KOPT-K1 (cell line): Measurements from ENCODE around the gene AKR1A1.
"Not testable (repeated sequence)": the region's sequence is repeated elsewhere in the genome, so short reads cannot be mapped to it uniquely, and the experiment has no call there.

Experiments used
- H3K27ac ChIP-seq: fragments of 200-600 bp; sonication (generic); 2 replicates; pipeline ENCODE4 v1.5.1; 2016; ENCODE audit warnings: antibody characterized with exemption, mild to moderate bottlenecking, low read depth, low read length; ENCODE audit not compliant: poor library complexity, severe bottlenecking
- H3K36me3 ChIP-seq: fragments of 200-600 bp; sonication (generic); 2 replicates; pipeline ENCODE4 v1.5.1; 2017; ENCODE audit warnings: antibody characterized with exemption, mild to moderate bottlenecking, low read length, moderate library complexity; ENCODE audit not compliant: insufficient read depth
- H3K9me3 ChIP-seq: fragments of 200-600 bp; sonication (generic); 2 replicates; pipeline ENCODE4 v1.5.1; 2017; ENCODE audit warnings: antibody characterized with exemption, low read length, mild to moderate bottlenecking; ENCODE audit not compliant: insufficient read depth, poor library complexity, severe bottlenecking

The AKR1A1 gene

DNA sequence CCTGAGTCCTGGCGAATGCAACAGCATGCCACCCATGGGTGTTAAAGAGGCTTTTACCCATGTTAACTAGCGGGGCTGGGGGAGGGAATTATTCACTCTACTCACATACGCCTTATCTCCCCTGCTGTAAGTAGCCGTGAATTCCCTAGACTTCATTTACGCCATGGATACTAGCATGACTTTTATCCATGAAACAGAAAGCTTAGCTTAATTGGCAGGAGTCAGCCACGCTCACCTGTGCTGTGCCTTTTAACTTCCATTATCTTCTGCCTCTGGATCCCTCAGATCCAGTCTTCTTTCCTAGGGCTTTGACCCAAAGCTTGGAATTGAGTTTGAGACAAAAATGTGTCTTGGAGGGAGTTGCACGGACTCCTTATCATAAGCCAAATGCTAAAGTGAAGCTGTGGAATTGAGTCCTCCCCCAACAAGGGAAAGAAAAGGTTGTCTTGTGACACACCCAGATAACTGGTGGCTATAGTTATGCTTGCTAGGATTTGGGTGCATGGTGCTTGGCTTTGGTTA, 23.5 kb downstream of the AKR1A1 start:
- peaks cover 23% of the 10 kb centered on the region for H3K36me3 ChIP-seq
- no peak overlapping the region for H3K27ac ChIP-seq
- no peaks in the 10 kb centered on the region for H3K9me3 ChIP-seq

DNA sequence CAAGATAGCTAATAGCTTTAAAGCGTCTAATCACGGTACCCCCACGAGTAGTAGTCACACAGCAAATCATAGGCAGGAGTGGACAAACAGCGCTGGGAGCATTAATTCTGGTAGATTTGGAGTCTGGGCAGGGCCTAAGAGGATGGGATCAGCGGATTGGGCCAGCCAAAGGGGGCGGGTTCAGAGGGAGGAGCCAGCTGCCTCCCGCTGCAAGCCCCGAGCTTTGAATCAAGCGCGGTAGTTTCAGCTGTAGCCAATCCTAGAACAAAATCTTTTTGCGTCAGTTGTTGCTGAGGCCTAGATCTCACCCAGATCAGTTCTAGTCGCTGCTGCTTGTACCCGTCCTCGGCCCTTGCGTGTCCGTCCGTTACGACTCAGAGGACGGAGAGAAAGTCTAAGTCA, 32.6 kb downstream of the AKR1A1 start:
- H3K27ac ChIP-seq: peak overlapping the region; percentile 97
- peaks cover 24% of the 10 kb centered on the region for H3K36me3 ChIP-seq
- H3K9me3 ChIP-seq: no peaks in the 10 kb centered on the region

DNA sequence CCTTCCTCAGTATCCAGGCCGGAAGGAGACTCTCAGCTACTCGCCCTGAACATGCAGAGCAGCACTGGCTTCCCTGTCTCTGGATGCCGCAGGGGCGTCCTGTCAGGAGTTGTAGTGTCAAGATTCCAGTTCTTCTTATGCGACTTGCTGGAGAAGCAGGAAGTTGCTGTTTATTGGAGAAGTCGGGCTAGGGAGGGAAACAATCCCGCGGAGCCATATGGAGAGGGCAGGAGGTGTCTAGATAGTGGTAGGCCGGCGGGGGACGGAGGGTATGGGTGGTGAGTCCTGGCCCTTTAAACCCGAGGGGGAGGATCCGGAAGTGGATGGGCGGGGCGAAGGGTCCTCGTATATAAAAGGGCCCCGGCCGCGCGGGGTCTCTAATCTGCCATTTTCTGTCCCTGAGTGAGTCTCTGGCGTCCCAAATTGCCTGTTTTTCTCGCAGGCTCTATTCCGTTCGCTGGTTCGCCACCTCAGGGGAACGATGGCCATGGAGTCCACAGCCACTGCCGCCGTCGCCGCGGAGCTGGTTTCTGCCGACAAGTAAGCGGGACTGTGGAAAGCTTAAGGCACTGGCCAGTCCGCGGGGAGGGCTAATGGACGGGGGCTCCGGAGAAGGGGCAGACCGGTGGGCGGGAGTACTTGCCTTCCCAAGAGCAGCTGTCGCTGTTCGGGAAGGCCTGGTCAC, 33.2 kb downstream of the AKR1A1 start, which contains the start of gene NASP:
Gene NASP (plus strand): TSS at position 376 of the 685 bp plus-strand sequence. CDS start 106 bp downstream, at position 482.
- H3K9me3 ChIP-seq: no peaks in the 10 kb centered on the region
- H3K27ac ChIP-seq: peak within 1 kb of the TSS; percentile 97
- peaks cover 30% of the 10 kb centered on the region for H3K36me3 ChIP-seq

DNA sequence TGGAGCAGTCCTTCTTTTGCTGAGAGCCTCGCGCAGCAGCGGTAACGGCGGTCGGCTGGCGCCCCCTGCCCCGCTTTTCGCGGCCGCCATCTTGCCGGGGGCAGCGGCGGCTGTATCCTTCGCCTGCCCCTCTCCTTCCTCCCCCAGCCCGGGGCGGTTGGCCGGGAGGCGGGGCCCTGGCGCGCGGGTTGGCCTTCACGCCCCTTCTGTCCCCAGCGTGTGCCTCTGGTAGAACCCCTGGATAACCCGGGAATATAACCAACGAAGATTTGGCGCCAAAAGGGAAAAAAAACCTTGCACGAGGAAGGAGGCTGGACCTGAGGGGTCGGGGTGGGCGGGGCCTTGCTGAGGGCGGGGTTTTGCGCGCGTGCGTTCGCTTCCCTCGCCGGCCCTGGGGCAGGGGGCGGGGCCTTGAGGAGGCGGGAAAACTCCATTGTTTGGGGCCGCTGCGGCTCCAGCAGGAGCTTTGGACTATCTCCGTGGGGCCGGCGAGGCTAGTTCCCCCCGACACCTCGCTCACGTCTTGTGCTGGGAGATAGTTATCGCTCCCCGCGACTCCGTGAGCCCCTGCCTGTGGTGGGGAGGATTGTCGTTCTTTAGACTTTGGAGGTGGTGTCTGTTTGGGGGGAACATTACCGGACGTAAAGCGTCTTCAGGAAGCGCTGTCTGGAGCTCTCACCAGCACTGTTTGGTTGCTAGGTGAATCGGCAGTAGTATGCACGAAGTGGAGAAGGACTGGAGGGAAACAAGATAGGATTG, 33.9 kb downstream of the AKR1A1 start:
- H3K9me3 ChIP-seq: no peaks in the 10 kb centered on the region
- peak overlapping the region; percentile 97 for H3K27ac ChIP-seq
- peaks cover 37% of the 10 kb centered on the region for H3K36me3 ChIP-seq

DNA sequence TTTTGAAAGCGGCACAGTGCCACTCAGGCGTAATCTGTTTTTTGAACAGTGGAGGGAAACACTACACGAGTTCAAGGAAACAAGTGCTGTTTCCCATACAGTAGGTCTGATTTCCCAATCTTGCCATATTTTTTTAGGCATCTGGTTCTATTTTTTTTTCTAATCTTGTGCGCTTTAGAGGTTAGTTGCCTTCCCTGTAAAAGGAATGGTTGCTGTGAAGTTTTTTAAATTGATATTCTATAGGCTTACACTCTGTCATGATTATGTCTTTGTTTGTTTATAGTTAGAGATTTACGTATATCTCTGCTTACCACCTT, 34.4 kb downstream of the AKR1A1 start:
- peak overlapping the region; percentile 97 for H3K27ac ChIP-seq
- peaks cover 42% of the 10 kb centered on the region for H3K36me3 ChIP-seq
- H3K9me3 ChIP-seq: no peaks in the 10 kb centered on the region

DNA sequence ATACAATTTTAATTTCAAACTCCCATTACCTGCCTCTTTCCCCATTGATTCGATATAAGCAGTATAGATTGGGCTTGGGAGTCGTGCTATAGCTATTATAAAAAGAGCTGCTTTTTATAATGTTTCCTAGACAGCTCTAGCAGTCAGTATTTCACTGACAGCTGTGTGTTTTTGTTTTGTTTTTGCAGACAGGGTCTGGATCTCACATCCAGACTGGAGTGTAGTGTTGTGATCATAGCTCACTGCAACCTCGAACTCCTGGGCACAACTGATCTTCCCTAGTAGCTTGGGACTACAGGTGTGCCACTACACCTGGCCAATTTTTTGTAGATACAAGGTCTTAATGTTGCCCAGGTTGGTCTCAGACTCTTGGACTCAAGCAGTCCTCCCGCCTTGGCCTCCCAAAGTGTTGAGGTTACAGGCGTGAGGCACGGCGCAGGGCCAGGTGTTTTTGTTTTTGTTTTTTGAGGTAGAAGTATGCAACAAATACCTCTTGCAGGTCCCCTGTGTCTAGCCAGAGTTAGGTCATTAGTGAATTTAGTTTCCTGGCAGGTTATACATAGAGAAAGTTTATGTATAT, 35.0 kb downstream of the AKR1A1 start:
- Histone ChIP-seq H3K36me3 (peaks cover 48% of the 10 kb centered on the region), H3K9me3 (no peaks in the 10 kb centered on the region), H3K27ac (peak overlapping the region; percentile 97)

DNA sequence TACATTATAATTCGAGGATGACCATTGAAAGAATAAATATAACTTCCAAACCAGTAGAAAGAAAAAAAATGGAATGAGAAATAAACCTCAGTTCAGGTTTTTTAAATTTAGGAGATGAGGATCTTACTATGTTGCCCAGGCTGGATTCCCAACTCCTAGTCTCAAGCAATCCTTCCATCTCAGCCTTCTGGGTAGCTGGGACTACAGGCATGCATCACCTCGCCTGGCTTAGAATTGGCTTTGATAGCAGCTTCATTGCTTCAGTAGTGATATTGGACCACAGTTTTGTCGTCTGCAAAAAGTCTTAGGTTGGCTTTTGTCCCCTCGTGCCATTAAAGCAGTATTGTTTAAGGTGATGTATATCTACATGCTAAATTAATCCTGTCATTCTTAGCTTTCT, 36.1 kb downstream of the AKR1A1 start:
- H3K36me3 ChIP-seq: peaks cover 59% of the 10 kb centered on the region
- H3K27ac ChIP-seq: peak overlapping the region; percentile 97
- H3K9me3 ChIP-seq: no peaks in the 10 kb centered on the region

DNA sequence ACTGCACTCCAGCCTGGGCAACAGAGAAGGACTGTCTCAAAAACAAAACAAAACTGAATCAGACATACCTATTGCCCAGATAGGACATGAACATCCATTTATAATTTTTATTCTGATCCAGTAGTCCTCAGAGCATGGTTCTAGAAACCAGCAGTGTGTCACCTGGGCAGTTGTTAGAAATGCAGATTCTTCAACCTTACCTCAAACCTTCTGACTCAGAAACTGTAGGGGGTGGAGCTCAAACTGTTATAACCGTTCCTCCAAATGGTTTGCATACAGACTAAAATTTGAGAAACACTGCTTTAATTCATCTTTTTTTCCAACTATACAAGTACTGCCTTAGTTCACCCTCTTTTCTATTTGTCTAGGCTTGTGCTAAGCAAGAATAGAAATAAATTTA, 39.2 kb downstream of the AKR1A1 start:
- Histone ChIP-seq H3K27ac (no peak overlapping the region), H3K36me3 (peaks cover 90% of the 10 kb centered on the region), H3K9me3 (no peaks in the 10 kb centered on the region)

DNA sequence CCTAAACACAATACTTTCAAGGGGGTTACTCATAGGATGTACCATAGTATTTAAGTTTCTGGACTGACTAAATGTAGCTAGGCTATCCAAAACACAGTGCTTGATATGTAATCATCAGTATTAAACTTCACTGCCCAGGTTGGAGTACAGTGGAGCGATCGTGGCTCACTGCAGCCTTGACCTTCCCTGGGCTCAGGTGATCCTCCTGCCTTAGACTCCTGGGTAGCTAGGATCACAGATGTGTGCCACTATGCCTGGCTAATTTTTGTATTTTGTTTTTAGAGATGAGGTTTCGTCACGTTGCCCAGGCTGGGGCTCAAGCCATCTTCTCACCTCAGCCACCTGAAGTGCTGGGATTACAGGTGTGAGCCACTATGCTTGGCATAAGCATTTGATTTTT, 43.8 kb downstream of the AKR1A1 start:
- H3K9me3 ChIP-seq: no peaks in the 10 kb centered on the region
- no peak overlapping the region for H3K27ac ChIP-seq
- H3K36me3 ChIP-seq: peaks cover 100% of the 10 kb centered on the region

DNA sequence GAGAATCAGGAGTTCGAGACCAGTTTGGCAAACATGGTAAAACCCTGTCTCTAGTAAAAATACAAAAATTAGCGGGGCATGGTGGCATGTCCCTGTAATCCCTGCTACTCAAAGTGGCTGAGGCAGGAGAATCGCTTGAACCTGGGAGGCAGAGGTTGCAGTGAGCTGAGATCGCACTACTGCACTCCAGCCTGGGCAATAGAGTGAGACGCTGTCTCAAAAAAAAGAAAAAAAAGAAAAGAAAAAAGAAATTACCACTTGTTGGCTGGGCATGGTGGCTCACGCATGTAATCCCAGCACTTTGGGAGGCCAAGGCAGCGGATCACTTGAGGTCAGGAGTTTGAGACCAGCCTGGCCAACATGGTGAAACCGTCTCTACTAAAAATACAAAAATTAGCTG, 46.1 kb downstream of the AKR1A1 start:
- not testable (repeated sequence) for H3K9me3 ChIP-seq, H3K27ac ChIP-seq
- peaks cover 100% of the 10 kb centered on the region for H3K36me3 ChIP-seq

DNA sequence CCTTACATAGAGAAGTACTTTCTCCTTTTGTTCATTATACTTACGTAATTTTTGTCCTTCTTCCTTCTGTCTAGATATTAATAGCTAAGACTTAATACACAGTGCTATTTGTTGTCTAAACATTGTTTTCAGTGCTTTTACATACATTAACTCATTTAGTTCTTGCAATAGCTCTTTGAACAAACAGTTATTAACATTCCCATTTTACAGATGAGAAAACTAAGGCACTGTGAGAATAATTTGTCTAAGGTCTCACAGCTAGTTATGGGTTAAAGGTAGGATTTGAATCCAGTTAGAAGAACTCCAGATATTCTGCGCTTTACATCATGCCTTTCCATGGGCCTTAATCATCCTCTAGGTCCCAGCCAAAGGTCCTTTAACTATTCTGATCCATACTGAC, 53.6 kb downstream of the AKR1A1 start:
- Histone ChIP-seq H3K9me3 (no peaks in the 10 kb centered on the region), H3K36me3 (peaks cover 100% of the 10 kb centered on the region), H3K27ac (no peak overlapping the region)

DNA sequence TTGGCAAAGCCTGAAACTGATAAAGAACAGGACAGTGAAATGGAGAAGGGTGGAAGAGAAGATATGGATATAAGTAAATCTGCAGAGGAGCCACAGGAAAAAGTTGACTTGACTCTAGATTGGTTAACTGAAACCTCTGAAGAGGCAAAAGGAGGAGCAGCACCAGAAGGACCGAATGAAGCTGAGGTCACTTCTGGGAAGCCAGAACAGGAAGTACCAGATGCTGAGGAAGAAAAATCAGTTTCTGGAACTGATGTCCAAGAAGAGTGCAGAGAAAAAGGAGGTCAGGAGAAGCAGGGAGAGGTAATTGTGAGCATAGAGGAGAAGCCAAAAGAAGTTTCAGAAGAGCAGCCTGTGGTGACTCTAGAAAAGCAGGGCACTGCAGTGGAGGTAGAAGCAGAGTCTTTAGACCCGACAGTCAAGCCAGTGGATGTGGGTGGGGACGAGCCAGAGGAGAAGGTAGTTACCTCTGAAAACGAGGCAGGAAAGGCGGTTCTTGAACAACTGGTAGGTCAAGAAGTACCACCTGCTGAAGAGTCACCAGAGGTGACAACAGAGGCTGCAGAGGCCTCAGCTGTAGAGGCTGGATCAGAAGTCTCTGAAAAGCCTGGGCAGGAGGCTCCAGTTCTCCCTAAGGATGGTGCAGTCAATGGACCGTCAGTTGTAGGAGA, 56.9 kb downstream of the AKR1A1 start:
- Histone ChIP-seq H3K27ac (no peak overlapping the region), H3K9me3 (no peaks in the 10 kb centered on the region), H3K36me3 (peaks cover 100% of the 10 kb centered on the region)

DNA sequence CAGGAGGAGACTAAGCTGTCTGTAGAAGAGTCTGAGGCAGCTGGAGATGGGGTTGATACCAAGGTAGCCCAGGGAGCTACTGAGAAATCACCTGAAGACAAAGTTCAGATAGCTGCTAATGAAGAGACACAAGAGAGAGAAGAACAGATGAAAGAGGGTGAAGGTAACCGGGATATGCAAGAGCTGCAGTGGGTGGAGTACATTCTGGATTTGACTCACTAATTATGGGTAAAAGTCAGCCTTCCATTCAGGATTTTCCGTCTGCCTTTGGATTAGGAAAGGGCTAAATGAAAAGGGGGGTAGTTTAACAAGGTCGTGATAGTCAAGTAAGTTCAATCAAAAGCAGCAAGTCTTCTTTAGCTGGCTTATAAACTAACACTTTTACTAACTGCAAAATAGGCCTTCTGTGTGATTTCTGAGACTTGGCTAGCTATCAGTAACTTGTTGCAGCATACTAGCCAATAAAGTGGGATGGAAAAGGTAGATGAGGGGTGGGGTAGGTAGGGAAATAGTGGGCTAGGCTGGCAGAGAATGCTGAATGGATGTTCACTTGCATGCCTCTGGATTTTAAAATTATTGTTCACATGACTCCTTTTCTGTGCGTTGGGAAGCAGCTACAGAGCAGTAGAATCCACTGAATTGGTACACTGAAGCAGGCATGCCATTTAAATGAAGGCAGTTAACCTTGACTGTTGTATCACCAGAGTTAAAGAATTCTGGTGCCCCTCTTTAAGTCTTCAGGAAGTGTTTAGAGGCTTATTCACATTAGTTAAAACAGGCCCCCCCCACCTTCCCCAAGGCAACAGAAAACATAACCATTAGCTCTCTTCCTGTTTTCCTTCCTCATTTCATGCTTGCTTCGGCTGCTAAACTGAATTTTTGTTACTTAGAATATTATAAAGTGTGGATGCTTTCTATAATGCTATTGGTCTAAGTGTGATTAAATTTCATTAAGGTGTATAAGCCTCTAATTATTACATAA, 57.8 kb downstream of the AKR1A1 start:
- no peak overlapping the region for H3K27ac ChIP-seq
- H3K9me3 ChIP-seq: no peaks in the 10 kb centered on the region
- peaks cover 100% of the 10 kb centered on the region for H3K36me3 ChIP-seq

DNA sequence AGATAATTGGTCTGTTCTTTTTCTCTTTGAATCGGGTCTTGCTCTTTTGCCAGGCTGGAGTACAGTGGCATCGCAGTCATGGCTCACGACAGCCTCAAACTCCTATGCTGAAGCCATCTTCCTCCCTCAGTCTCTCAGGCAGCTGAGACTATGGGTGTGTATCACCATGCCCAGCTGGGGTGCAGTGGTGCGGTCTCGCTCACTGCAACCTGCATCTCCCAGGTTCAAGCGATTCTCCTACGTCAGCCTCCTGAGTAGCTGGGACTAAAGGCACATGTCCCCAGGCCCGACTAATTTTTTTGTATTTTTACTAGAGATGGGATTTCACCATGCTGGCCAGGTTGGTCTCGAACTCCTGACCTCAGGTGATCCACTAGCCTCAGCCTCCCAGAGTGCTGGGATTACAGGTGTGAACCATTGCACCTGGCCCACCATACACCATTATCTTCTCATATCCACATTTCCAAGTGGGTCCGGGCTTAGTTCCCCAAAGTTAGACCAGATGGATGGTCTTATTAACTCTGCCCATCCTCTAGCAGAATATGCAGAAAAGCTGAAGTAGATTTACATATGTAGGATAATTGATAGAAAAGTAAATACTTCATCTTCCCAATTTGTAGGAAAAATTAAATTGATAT, 60.1 kb downstream of the AKR1A1 start:
- H3K36me3 ChIP-seq: peaks cover 100% of the 10 kb centered on the region

More for the DNA sequence above, 60.1 kb downstream of the AKR1A1 start:
- H3K27ac ChIP-seq: no peak overlapping the region
- no peaks in the 10 kb centered on the region for H3K9me3 ChIP-seq
